Mesothelial cell of epicardium (in vitro differentiated cells): ENCODE results near the gene DNAJC13. TPM values are rescaled to one million over a fixed set of nuclear protein-coding genes. Genes with fewer than 3 reads are reported as not detected.
A peak's percentile ranks its signal among the peaks of the same experiment; 100 is the strongest.

Experiments used
- DNase-seq, 2 experiments: peaks; one replicate each; pipeline ENCODE4 v3.0.0; 2021; ENCODE audit warnings: low spot score in 2 of 2; ENCODE audit not compliant: unreplicated experiment in 2 of 2
- H3K27ac Mint-ChIP-seq: 2 replicates; pipeline ENCODE4 v1.8.0; 2021; ENCODE audit warnings: mixed read lengths
- H3K27me3 Mint-ChIP-seq: 2 replicates; pipeline ENCODE4 v1.8.0; 2021; ENCODE audit warnings: low read depth, mixed read lengths
- H3K36me3 Mint-ChIP-seq: 2 replicates; pipeline ENCODE4 v1.8.0; 2021; ENCODE audit warnings: mixed read lengths
- H3K4me1 Mint-ChIP-seq: 2 replicates; pipeline ENCODE4 v1.8.0; 2021; ENCODE audit warnings: mixed read lengths
- H3K4me3 Mint-ChIP-seq: 2 replicates; pipeline ENCODE4 v1.8.0; 2021; ENCODE audit warnings: mild to moderate bottlenecking, moderate library complexity, mixed read lengths
- H3K9me3 Mint-ChIP-seq: 2 replicates; pipeline ENCODE4 v1.8.0; 2021; ENCODE audit warnings: mixed read lengths
- CTCF ChIP-seq: fragments of 200-600 bp; sonication (generic); IDR thresholded peaks from one replicate; pipeline ENCODE4 v1.5.0; 2021; ENCODE audit warnings: antibody characterized with exemption; ENCODE audit not compliant: unreplicated experiment
- total RNA-seq: library from RNA; stranded (reverse); gene quantifications from 3 replicates; pipeline ENCODE4 v1.2.1, GENCODE V29; 2021

DNAJC13 gene
- total RNA-seq, 1 donor from 2014 or later, result 37.8 TPM

- Mint-ChIP-seq H3K9me3 (no peaks in the 10 kb centered on the region), H3K36me3 (peaks cover 32% of the 10 kb centered on the region), H3K4me1 (no peaks in the 10 kb centered on the region), H3K27ac (no peak overlapping the region), H3K4me3 (no peak overlapping the region), H3K27me3 (no peaks in the 10 kb centered on the region)
- DNase-seq, result peak in 1 of 2 experiments; percentile 60
- TF ChIP-seq CTCF, result peak; percentile 82
Measured at GRCh38 chr3:132535575-132536441, 118.5 kb downstream of the DNAJC13 start.

GRCh38 chr3:132536442-132537153, 119.3 kb downstream of the DNAJC13 start:
- Mint-ChIP-seq H3K4me1 (no peaks in the 10 kb centered on the region), H3K9me3 (no peaks in the 10 kb centered on the region), H3K27me3 (no peaks in the 10 kb centered on the region), H3K4me3 (no peak overlapping the region), H3K27ac (no peak overlapping the region), H3K36me3 (peaks cover 34% of the 10 kb centered on the region)
- TF ChIP-seq CTCF, result no peak
- no peak for DNase-seq

GRCh38 chr3:132537297-132537696, 120.0 kb downstream of the DNAJC13 start:
- Mint-ChIP-seq H3K27me3 (no peaks in the 10 kb centered on the region), H3K4me1 (no peaks in the 10 kb centered on the region), H3K4me3 (no peak overlapping the region), H3K27ac (no peak overlapping the region), H3K9me3 (no peaks in the 10 kb centered on the region), H3K36me3 (peaks cover 34% of the 10 kb centered on the region)
- no peak for TF ChIP-seq CTCF
- no peak for DNase-seq

- no peaks in the 10 kb centered on the region for H3K9me3 Mint-ChIP-seq
Measured at GRCh38 chr3:132538072-132538471, 120.8 kb downstream of the DNAJC13 start.

GRCh38 chr3:132539681-132540080, 122.4 kb downstream of the DNAJC13 start:
- H3K36me3 Mint-ChIP-seq, result peaks cover 26% of the 10 kb centered on the region
- no peak for DNase-seq
- H3K27ac Mint-ChIP-seq, result no peak overlapping the region
- peaks cover 10% of the 10 kb centered on the region for H3K4me1 Mint-ChIP-seq
- no peak overlapping the region for H3K4me3 Mint-ChIP-seq
- TF ChIP-seq CTCF, result no peak
- no peaks in the 10 kb centered on the region for H3K27me3 Mint-ChIP-seq
- H3K9me3 Mint-ChIP-seq, result no peaks in the 10 kb centered on the region

More at GRCh38 chr3:132538072-132538471, 120.8 kb downstream of the DNAJC13 start:
- DNase-seq, result no peak
- no peak overlapping the region for H3K27ac Mint-ChIP-seq
- no peak for TF ChIP-seq CTCF
- H3K36me3 Mint-ChIP-seq, result peaks cover 34% of the 10 kb centered on the region
- no peak overlapping the region for H3K4me3 Mint-ChIP-seq
- H3K27me3 Mint-ChIP-seq, result no peaks in the 10 kb centered on the region
- peaks cover 6% of the 10 kb centered on the region for H3K4me1 Mint-ChIP-seq
